T-helper 1 cell (primary cell): Measurements from ENCODE around the gene RGS7.
"Not testable (repeated sequence)": the region's sequence is repeated elsewhere in the genome, so short reads cannot be mapped to it uniquely, and the experiment has no call there.

ENCODE experiments used
- DNase-seq, 5 donors: peaks; one replicate each; pipeline ENCODE4 v3.0.0-alpha.2; 2012 to 2020

The RGS7 gene

GRCh38 chr1:241331328-241332036 is 25.5 kb downstream of the RGS7 start:
- DNase-seq, result no peak

- no peak for DNase-seq
Measured at GRCh38 chr1:241330619-241331327, 26.2 kb downstream of the RGS7 start.

GRCh38 chr1:241325456-241325855 is 31.5 kb downstream of the RGS7 start:
- no peak for DNase-seq

- no peak for DNase-seq
Measured at GRCh38 chr1:241323514-241324195, 33.4 kb downstream of the RGS7 start.

- DNase-seq, result no peak
Measured at GRCh38 chr1:241317676-241318075, 39.3 kb downstream of the RGS7 start.

- no peak for DNase-seq
Measured at GRCh38 chr1:241316372-241316771, 40.6 kb downstream of the RGS7 start.

GRCh38 chr1:241311056-241311746 is 45.8 kb downstream of the RGS7 start:
- DNase-seq, result no peak

- DNase-seq, result no peak
Measured at GRCh38 chr1:241310451-241310850, 46.6 kb downstream of the RGS7 start.

GRCh38 chr1:241309651-241310050 is 47.4 kb downstream of the RGS7 start:
- no peak for DNase-seq

- DNase-seq, result no peak
Measured at GRCh38 chr1:241308471-241308870, 48.5 kb downstream of the RGS7 start.

GRCh38 chr1:241308011-241308410 is 49.0 kb downstream of the RGS7 start:
- no peak for DNase-seq

- DNase-seq, result no peak
Measured at GRCh38 chr1:241306125-241306790, 50.7 kb downstream of the RGS7 start.

- not testable (repeated sequence) for DNase-seq
Measured at GRCh38 chr1:241302024-241302423, 55.0 kb downstream of the RGS7 start.

GRCh38 chr1:241299347-241299746 is 57.7 kb downstream of the RGS7 start:
- no peak for DNase-seq

GRCh38 chr1:241292973-241293372 is 64.0 kb downstream of the RGS7 start:
- no peak for DNase-seq

- not testable (repeated sequence) for DNase-seq
Measured at GRCh38 chr1:241291548-241291947, 65.5 kb downstream of the RGS7 start.

- DNase-seq, result no peak
Measured at GRCh38 chr1:241286486-241286885, 70.5 kb downstream of the RGS7 start.

- no peak for DNase-seq
Measured at GRCh38 chr1:241276391-241276790, 80.6 kb downstream of the RGS7 start.

GRCh38 chr1:241275981-241276380 is 81.0 kb downstream of the RGS7 start:
- DNase-seq, result no peak

- DNase-seq, result no peak
Measured at GRCh38 chr1:241275226-241275625, 81.8 kb downstream of the RGS7 start.

GRCh38 chr1:241274693-241275092 is 82.3 kb downstream of the RGS7 start:
- DNase-seq, result no peak

- DNase-seq, result no peak
Measured at GRCh38 chr1:241272828-241273227, 84.2 kb downstream of the RGS7 start.

GRCh38 chr1:241271427-241271826 is 85.6 kb downstream of the RGS7 start:
- no peak for DNase-seq
